Adrenal gland (tissue), 12 donors: ENCODE data around the gene CA11. TPM values are rescaled to one million over a fixed set of nuclear protein-coding genes. Genes with fewer than 3 reads are reported as not detected.
A peak's percentile ranks its signal among the peaks of the same experiment; 100 is the strongest.

Source experiments
- DNase-seq, 7 donors: peaks; one replicate each; pipeline ENCODE4 v3.0.0-alpha.2; 2019 to 2020
- H3K27ac ChIP-seq, 5 donors: fragments of 200-600 bp; sonication (generic) in 4 of 5; 1 replicate in 3 of 5; 2 replicates in 2 of 5; pipeline versions ENCODE4 v1.5.1 to v1.8.0; 2016 to 2020; ENCODE audit warnings: mild to moderate bottlenecking in 1 of 5
- H3K27me3 ChIP-seq: fragments of 200-600 bp; 2 replicates; pipeline ENCODE4 v1.8.0; 2021
- H3K36me3 ChIP-seq, 2 donors: fragments of 200-600 bp; replicated peaks in 1 of 2; 1 replicate in 1 of 2; 2 replicates in 1 of 2; pipeline versions ENCODE4 v1.5.1 to v1.8.0; 2018 to 2022
- H3K4me1 ChIP-seq, 2 donors: fragments of 200-600 bp; replicated peaks in 1 of 2; 1 replicate in 1 of 2; 2 replicates in 1 of 2; pipeline versions ENCODE4 v1.5.1 to v1.8.0; 2018 to 2021
- H3K4me3 ChIP-seq, 4 donors: fragments of 200-600 bp; sonication (generic) in 3 of 4; one replicate each; pipeline ENCODE4 v1.5.1; 2016 to 2018
- H3K9me3 ChIP-seq, 3 donors: fragments of 200-600 bp; sonication (generic) in 1 of 3; replicated peaks in 1 of 3; 1 replicate in 2 of 3; 2 replicates in 1 of 3; pipeline versions ENCODE4 v1.5.1 to v1.8.0; 2016 to 2021
- CTCF ChIP-seq, 6 experiments: fragments of 450-650 bp in 4 of 6; fragments of 200-600 bp in 2 of 6; sonication (generic) in 1 of 6; IDR thresholded peaks; 1 replicate in 5 of 6; 2 replicates in 1 of 6; pipeline versions ENCODE4 v1.5.1 to v1.8.0; 2016 to 2021; ENCODE audit warnings: antibody characterized with exemption in 6 of 6, mild to moderate bottlenecking in 2 of 6, moderate library complexity in 1 of 6
- POLR2A ChIP-seq, 2 donors: fragments of 450-650 bp; IDR thresholded peaks; one replicate each; pipeline ENCODE4 v1.6.1; 2017; ENCODE audit warnings: antibody characterized with exemption in 2 of 2, mild to moderate bottlenecking in 2 of 2, moderate library complexity in 1 of 2
- WGBS, 4 donors: extraction: QIAGEN DNeasy Blood & Tissue Kit in 2 of 4; methylation state at CpG; one replicate each; pipeline versions ENCODE4 v1.1.5 to v1.1.7; 2013 to 2017; 5-methylcytosine and 5-hydroxymethylcytosine counted together
- intact Hi-C, 2 donors: fragments of 100-400 bp; cut with DNase I; formaldehyde crosslinking; loops; one replicate each; pipeline versions ENCODE4 v1.14.1 to v1.15.0; 2022 to 2023
- polyA plus RNA-seq, 3 donors: library from polyadenylated mRNA; stranded (reverse); fragments of 200-250 nt in 2 of 3; fragments of 350-450 nt in 1 of 3; fragmentation: Illumina TruSeq in 1 of 3; extraction: RNeasy Lipid Tissue Mini Kit (QIAGEN cat#74804) in 1 of 3; gene quantifications; one replicate each; pipeline ENCODE4 v1.2.3, GENCODE V29; 2013 to 2014
- total RNA-seq, 9 donors: library from RNA; depleted of rRNA in 4 of 9; stranded (reverse); fragments of >200 nt in 4 of 9; fragments of 120-200 nt in 1 of 9; fragmentation: NEBNext Ultra II Directional in 1 of 9; extraction: Animal tissue kit (Norgen Biotek cat#: 25700) in 1 of 9; gene quantifications; one replicate each; pipeline versions ENCODE4 v1.1.0 to v1.2.4, GENCODE V29; 2013 to 2023
- donor health status: healthy with polysubstance abuse.
- donor health status: Bipolar disorder and iron deficiency.
- donor health status: DM: yes; HTN: yes; CAD: no.
- donor health status: DM: no; HTN: no; CAD: no.
- donor health status: DM: no; HTN: no; CAD: no.
- donor health status: DM: yes; HTN: yes; CAD: no.

CA11 gene
- total and polyA plus RNA-seq, 12 donors, result 6.0 to 125 (median 23.7) TPM

- intact Hi-C loops, result no loop called here
- no peak for DNase-seq
- H3K27ac ChIP-seq, result no peak overlapping the region
- no peaks in the 10 kb centered on the region for H3K9me3 ChIP-seq
- no peaks in the 10 kb centered on the region for H3K27me3 ChIP-seq
- H3K4me3 ChIP-seq, result no peak overlapping the region
- 88 to 100% (median 91%) methylated on average over 4 to 20 of the region's 20 CpGs for WGBS, 4 donors
- H3K36me3 ChIP-seq, result no peaks in the 10 kb centered on the region
- H3K4me1 ChIP-seq, result peaks cover 0 to under 1% of the 10 kb centered on the region in 2 donors
- TF ChIP-seq POLR2A (IDR thresholded peaks at IDR 0.05), result no peak
- no peak for TF ChIP-seq CTCF (IDR thresholded peaks at IDR 0.05)
Observed at GRCh38 chr19:48609571-48610108, 36.3 kb downstream of the CA11 start.

- intact Hi-C loops, result no loop called here
Observed at GRCh38 chr19:48608798-48609263, 37.2 kb downstream of the CA11 start.

GRCh38 chr19:48607359-48607755, 38.6 kb downstream of the CA11 start:
- Histone ChIP-seq H3K4me1 (no peaks in the 10 kb centered on the region), H3K4me3 (no peak overlapping the region), H3K27me3 (no peaks in the 10 kb centered on the region), H3K27ac (no peak overlapping the region), H3K9me3 (no peaks in the 10 kb centered on the region), H3K36me3 (no peaks in the 10 kb centered on the region)
- intact Hi-C loops, result no loop called here
- 74 to 88% (median 80%) methylated on average over 5 to 7 of the region's 7 CpGs for WGBS, 4 donors
- TF ChIP-seq CTCF (IDR thresholded peaks at IDR 0.05) (no peak), POLR2A (IDR thresholded peaks at IDR 0.05) (no peak)
- no peak for DNase-seq

More at GRCh38 chr19:48608798-48609263, 37.2 kb downstream of the CA11 start:
- H3K27ac ChIP-seq, result no peak overlapping the region
- DNase-seq, result peak in 4 of 7 donors; percentile 61 to 74 (median 63)
- H3K9me3 ChIP-seq, result no peaks in the 10 kb centered on the region
- no peak overlapping the region for H3K4me3 ChIP-seq
- H3K27me3 ChIP-seq, result no peaks in the 10 kb centered on the region
- H3K4me1 ChIP-seq, result no peaks in the 10 kb centered on the region
- H3K36me3 ChIP-seq, result no peaks in the 10 kb centered on the region
- 17 to 58% (median 18%) methylated on average over 2 to 9 of the region's 9 CpGs for WGBS, 4 donors
- TF ChIP-seq POLR2A (IDR thresholded peaks at IDR 0.05) (no peak), CTCF (IDR thresholded peaks at IDR 0.05) (peak in 5 of 6 experiments; percentile 38 to 55 (median 45))

GRCh38 chr19:48606463-48607358, 39.3 kb downstream of the CA11 start, which contains the start of gene SPACA4:
SPACA4 (plus strand) TSS chr19:48606742; CDS start chr19:48606979, 237 bp downstream.
- no peaks in the 10 kb centered on the region for H3K27me3 ChIP-seq
- H3K36me3 ChIP-seq, result no peaks in the 10 kb centered on the region
- intact Hi-C loops, result no loop called here
- no peaks in the 10 kb centered on the region for H3K4me1 ChIP-seq
- no peak for DNase-seq
- H3K27ac ChIP-seq, result no peak within 1 kb of the TSS
- H3K9me3 ChIP-seq, result no peaks in the 10 kb centered on the region
- WGBS, 4 donors, result 82 to 91% (median 86%) methylated on average over 6 to 39 of the region's 39 CpGs
- no peak for TF ChIP-seq CTCF (IDR thresholded peaks at IDR 0.05)
- TF ChIP-seq POLR2A (IDR thresholded peaks at IDR 0.05), result no peak
- H3K4me3 ChIP-seq, result no peak within 1 kb of the TSS
